COLO668 (cell line): ENCODE measurements around the gene NME2.
"Not testable (repeated sequence)": the region's sequence is repeated elsewhere in the genome, so short reads cannot be mapped to it uniquely, and the experiment has no call there.

Source experiments
- DNase-seq: peaks from one replicate; lab custom pipeline; 2025; ENCODE audit not compliant: unreplicated experiment; lab: John Stamatoyannopoulos, UW

The NME2 gene

DNA sequence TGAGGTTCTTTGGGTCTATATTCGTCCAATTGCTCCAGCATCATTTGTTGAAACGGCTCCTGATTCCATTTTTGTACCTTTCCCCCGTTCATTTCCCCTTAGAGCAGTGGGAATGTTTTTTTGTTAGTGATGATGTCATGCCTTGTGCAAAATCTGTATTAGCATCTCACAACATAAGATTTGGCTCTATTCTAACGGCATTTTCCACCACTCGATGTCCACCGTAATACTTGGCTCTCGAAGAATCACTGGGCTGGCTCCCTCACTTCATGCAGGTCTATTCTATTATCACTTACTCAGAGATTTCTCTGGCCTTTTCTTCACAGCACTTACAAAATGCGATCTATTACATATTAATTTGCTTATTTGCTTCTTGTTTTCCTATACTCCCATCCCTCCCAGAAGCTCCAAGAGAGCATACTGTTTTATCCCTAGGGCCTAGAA, 13.4 kb upstream of the NME2 start:
- no peak for DNase-seq

DNA sequence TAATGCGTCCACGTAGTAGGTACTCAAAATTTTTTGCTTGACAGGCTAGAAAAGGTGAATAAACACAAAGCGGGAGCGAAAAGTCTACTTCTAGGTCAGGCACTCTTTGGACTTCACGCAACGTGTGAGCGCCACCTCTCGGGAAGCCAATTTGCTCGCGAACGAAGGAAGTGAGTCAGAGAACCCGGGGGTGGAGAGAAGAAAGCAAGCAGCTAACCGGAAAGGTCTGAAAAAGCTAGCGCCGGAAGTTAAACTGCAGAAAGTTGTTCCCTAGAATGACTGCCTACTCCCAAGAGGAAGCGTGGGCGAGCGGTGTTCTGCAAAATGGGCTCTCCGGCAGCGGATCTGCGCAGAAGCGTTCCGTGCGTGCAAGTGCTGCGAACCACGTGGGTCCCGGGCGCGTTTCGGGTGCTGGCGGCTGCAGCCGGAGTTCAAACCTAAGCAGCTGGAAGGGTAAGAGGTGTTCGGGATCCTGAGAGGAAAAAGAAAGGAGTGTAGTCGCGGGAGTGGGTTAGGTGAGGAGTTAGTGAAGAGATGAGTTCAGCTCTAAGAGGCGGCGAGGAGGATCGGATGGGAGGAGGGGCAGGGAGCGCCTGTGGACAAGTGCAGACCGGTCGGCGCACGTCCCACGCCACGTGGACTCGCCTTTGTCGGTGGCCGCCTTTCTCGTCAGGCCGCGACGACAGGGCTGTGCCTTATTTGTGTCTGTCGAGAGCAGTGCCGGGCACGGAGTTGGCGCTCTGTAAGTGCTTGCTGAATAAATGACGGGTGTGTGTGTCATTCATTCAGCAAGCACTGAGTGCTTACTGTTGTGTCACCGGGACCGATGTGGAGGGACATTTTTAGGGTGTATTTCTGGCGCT, 12.8 kb upstream of the NME2 start, which contains the start of gene NME1:
Gene NME1 (plus strand): TSS at position 350 of the 863 bp plus-strand sequence. CDS start 2,096 bp downstream, outside the sequence.
- DNase-seq: peak; percentile 86

DNA sequence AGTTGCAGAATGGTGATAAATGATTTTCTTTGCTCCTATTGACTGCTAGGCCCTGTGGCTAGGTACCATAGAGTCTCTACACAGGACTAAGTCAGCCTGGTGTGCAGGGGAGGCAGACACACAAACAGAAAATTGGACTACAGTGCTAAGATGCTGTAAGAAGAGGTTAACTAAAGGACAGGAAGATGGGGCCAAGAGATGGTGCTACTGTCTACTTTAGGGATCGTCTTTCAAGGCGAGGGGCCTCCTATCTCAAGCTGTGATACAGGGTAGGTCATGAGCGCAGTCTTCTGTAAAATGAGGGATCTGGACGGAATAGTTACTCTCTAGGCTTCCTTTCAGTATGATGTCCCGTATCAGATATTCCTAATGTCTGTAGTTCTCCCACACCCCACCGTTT, 12.0 kb upstream of the NME2 start:
- DNase-seq: no peak

DNA sequence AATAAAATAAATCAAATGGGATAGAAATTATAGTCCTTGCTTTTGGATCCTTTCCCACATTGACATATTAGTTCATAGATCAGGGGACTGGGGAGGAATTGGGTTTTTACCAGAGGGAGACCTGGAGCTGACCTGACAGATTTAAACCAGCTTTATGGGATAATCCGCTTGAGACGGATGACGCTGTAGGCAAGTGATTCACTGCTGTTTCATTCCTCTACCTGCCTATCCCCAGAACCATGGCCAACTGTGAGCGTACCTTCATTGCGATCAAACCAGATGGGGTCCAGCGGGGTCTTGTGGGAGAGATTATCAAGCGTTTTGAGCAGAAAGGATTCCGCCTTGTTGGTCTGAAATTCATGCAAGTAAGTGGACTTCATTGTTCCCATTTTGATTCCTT, 10.8 kb upstream of the NME2 start:
- DNase-seq: no peak

DNA sequence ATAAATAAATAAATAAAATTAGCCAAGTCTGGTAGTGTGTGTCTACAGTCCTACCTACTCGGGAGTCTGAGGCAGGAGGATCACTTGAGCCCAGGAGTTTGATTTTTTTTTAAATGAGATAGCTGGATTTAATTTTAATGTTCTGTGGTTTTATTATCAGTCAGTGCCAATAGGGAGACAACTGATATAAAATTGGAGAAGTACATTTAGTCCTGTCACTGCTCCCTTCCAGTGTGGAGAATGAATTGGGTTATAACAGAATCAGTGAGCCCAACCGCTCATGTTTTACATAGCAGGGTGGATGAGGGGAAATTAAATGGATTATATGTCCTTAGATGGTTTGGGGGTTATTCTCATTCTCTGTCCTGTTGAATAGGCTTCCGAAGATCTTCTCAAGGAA, 6.6 kb upstream of the NME2 start:
- DNase-seq: no peak

DNA sequence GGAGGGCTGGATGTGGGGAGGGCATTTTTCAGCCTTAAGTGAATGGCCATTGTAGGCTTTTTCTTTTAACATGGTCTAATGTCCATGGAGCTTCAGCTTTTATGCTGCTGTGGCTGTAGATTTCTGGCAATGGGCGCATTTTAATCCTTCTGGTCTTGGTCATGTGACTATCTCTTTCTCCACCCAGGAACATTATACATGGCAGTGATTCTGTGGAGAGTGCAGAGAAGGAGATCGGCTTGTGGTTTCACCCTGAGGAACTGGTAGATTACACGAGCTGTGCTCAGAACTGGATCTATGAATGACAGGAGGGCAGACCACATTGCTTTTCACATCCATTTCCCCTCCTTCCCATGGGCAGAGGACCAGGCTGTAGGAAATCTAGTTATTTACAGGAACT, 4.7 kb upstream of the NME2 start:
- no peak for DNase-seq

DNA sequence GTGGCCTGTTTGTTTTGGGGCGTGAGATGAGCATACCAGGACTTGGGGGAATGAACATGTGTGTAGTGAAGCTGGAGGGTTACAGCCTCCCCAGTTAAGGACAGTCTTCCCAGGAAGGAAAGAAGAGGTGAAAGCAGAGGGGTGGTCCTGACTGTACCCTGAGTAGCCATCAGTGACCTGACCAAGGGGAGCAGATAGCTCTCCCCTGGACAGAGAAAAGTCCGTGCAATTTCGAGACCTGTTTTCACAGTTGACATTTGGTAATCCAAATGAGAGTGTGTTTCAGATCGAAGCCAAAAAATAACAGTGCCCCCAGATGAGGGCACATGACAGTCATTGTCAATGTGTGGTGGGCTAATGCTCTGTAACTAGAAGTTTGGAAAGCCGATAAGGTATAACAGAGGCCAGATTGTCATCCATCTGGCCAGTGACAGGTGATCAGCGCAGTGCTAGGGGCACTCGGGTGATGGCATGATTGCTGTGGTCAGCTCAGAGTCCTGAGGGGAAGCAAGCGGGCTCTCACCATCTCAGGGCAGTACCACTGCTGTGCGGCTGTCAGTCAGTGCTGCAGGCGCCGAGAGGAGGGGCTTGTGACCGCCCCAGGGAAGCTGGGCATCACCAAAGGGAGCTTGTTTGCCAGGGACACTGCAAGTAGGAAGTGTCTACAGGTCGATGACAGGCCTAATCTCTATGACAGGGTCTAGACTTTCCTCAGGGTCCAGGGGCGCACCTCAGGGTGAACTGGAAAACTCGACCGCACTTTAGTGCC, 1.1 kb upstream of the NME2 start:
- DNase-seq: peak; percentile 15

DNA sequence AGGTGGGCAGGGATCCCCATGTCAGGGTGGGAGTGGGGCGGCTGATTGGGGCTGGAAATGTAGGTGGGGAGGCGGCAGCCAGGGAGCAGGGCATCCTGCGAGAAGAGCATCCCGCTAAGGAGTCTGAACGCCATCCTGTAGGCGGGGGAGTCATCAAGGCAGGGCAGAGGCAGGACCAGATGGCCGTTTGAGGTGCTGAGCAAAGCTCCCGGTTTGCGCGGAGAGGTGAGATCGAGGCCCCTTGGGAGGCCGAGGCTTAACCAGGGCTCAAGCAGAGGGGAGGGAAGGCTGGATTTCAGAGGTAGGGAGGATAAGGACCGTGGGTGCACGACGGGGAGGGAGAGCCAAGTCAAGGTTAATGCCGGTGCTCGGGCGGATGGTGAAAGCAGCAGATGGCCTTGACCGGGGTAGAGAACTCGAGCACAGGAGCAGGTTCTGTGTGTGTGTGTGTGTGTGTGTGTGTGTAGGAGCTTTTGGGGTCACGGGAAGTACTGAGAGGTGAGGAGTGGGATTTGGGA, 472 bp upstream of the NME2 start:
- no peak for DNase-seq

DNA sequence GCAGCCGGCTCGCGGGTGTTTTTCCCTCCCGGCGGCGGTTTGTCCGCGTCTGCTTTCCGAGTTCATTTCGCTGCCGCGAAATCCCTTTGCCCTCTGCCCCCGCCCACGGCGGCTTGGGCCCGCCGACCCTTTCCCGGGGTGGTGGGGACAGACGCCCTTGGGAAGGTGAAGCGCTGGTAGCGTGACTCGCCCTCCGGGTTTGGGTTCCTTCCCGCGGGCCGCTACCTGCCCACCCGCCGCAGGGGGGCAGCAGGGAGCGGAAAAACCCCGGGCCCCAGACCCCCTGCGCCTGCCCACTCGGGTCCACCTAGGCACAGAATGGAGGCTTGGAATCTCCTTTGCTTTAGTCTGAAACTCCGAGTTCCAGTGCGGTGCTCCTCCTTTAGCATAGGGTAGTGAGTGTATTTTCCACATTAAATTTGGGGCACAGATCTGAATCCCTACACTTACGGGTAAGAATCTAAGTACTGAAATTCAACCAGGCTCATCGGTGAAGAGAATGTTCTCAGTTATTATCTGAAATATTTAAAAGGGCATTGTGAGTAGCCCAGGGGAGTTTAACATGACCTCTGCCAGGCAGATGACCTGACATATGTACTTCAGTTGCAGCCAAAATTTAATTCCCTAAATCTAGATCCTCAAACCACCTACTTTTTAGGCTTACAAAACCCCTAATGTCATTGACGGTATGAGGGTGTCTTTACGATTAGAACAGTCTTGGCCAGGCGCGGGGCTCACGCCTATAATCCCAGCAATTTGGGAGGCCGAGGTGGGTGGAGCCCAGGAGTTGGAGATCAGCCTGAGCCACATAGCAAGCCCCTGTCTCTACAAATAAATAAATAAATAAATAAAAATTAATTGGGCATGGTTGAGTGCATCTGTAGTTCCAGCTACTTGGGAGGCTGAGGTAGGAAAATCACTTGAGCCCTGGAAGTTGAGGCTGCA, 1.0 kb downstream of the NME2 start:
- DNase-seq: peak; percentile 53

DNA sequence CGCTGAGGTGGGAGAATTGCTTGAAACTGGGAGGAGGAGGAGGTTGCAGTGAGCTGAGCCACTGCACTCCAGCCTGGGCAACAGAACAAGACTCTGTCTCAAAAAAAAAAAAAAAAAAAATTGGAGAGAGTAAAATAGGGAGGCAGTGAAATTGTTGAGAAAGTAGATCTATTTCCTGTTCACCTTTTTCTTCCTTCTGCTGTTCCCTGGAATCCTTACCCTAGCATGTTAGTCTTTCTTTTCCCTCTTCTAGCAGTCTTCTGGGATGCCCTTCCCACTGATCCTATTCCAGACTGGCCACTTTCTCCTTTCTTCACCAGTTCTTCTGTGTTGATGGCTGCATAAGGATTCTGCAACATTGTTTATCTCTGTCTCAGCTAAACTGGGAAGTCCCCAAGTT, 3.1 kb downstream of the NME2 start:
- DNase-seq: no peak

DNA sequence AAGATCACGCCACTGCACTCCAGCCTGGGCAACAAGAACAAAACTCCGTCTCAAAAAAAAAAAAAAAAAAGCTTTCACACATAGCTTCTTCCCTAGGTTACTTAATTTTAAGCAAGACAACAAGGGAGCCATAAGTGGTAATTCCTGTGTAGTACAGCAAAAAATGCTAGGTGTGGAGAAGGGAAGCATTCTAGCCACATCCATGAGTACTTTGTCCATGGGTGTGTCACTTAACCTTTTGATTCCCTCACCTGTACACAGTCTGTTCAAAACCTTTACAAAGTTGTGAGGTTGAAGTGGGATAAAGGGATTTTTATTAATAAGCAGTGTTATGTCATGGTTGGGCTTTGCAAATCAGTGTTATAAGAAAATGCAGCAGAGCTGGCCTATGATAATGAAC, 4.5 kb downstream of the NME2 start:
- DNase-seq: no peak

DNA sequence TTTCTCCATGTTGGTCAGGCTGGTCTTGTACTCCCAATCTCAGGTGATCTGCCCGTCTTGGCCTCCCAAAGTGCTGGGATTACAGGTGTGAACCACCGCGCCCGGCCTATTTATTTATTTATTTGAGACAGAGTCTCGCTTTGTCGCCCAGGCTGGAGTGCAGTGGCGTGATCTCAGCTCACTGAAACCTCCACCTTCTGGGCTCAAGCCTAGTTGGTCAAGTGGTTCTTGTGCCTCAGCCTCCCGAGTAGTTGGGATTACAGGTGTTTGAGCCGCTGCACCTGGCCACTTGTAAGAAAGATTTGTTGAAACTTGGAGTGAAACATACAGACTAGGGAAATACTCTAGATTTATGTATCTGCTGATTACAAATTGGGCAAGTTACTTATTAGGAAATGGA, 5.8 kb downstream of the NME2 start:
- not testable (repeated sequence) for DNase-seq

DNA sequence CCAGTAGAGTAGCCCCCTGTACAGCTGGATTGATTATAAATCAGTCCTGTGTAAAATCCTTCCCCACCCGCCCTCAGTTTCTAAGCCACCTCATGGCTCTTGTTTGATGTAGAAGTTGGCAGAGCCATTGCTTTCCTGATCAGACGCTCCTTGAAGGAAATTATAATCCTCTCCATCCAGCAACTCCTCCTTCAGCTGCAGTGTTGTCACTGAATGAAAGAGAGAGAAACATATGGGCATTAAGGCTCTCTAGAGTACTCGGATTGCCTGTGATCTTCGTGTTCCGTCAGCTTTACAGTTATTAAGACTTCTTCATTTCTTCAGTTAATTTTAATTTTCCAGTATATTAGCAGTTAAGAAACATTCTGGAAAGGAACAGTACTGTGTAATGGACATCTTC, 14.3 kb downstream of the NME2 start:
- DNase-seq: no peak

DNA sequence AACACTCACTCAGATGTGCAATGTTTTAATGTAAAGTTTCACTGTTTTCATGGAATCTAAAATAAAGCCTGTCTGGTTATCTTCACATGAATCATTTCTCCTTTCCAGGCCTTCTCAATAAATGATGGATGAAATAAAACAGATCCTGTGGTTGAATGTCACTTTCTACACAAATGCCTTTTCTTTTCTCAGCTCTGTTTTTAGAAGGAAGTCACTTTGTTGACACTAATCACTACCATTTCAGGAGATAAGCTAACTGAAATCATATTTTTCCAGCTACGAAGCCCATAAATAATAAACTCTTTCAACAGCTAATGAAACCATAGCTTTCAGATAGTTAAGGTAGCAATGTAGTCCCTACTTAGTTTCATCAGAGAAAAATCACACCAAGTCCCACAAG, 17.9 kb downstream of the NME2 start:
- DNase-seq: no peak

DNA sequence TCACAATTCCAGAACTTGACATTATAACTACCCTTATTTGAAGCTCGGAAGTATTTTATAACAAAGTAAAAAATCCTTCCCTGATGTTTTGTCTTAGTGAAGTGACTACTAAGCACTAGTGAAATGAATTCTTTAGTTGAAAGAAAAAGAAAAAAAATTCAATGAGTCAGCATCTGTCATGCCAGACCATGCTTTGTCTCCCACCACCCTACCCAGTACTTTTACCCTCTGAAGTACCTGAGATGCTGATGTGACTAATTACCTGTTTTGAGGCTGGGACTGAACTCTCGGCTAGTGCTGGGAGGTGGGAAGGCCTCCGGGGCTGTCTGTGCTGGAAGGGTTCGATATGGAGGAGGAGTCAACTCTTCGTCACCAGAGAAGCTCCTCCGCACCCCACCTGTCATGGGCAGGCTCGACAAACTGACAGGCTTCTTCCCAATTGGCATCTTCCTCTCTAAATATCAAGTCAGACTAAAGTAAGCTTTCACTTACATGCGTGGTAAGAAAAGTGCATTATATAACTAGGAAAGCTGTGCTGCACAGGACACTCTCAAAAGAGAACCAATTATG, 19.6 kb downstream of the NME2 start:
- DNase-seq: no peak

DNA sequence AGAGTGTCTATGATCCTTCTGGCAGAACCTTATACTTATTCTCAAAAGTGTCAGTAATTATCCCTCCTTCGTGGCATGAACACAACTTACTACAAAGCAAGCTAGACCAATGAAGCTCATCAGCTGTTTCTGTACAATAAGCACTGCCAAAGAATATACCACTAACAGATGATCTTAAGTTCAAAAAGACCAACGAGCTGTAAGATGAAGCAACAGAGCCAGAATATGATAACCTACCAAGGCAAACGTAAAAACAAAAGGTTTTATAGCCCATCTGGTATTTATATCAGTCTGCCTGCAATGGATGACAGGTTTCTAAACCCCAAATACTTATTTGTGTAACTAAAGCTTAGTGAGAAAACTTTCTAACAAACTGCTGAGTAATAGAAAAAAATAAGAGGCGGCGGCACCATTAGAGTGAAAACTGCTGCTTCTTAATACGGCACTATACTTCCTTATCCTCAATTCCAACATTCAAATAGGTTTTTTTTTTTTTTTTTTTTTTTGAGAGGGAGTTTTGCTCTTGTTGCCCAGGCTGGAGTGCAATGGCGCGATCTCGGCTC, 22.1 kb downstream of the NME2 start:
- no peak for DNase-seq

DNA sequence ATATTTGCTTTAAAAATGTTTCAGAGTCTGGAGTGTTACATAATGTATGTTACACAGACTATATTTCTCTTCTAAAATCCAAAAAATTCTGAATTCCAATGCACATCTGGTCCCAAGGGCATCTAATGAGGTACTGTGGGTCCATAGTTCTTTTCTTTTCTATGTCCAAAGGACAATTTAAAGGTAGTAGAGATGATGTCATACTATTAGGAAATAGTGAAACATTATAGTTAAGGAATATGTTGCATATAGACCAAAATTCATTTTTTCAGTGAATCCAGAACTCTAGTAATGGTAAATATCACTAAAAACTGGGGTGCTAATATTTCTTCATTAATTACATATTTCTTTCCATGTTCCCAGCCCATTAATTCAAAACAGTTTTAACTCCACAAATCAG, 23.0 kb downstream of the NME2 start:
- no peak for DNase-seq

DNA sequence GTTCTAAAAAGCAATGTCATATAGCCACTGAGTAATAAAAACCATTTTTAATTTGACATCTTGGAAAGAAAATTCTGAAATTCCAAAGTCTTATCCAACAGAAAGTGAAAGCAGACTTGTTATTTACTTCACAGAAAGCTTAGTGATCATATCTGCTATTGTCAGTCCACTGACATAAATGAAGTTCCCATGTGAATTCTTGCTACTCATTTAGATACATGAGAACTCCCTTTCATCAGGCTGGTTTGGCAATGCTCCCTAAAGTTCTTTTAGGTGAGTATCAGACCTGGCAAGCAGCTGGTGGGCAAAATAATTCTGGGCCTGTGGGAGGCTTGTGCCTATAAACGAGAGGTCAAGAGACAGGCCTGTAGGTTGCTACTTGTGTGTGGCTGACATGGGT, 23.4 kb downstream of the NME2 start:
- no peak for DNase-seq

DNA sequence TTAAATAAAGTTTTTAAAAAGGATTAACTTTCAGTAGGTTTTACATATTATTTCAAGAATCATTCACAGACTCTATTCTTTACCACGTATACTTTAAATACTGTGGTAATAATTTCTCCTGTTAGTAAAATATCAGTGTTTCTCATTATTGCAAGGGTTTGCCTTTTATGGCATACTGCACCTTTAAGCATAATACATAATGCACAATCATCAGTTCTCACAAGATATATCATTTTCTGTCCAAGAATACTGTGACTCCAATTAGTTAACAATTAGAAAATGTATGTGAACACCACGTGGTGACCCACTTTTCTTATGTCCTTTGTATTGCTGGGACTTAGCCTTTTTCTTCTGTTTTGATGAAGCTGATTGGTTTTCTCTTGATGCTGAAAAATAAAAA, 25.7 kb downstream of the NME2 start:
- no peak for DNase-seq

DNA sequence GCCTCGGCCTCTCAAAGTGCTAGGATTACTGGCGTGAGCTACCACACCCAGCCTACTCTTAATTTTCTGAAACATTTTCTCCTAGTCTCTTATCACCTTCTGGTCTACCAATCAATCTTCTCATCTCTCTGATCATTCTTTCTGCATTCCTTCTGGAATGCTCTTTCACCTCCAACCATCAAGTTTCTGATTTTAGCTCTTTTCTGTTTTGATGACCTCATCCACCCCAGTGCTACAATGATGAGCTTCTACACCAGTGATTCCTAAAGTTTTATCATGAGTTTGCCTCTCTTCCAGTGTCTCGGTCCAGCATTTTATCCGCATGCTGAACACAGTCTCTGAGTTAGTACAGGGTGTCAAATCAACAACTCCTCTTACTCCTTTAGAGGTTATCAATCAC, 31.5 kb downstream of the NME2 start:
- DNase-seq: no peak
